NCI-H1048 (cell line): ENCODE measurements around the gene GPR15.
"Not testable (repeated sequence)": the region's sequence is repeated elsewhere in the genome, so short reads cannot be mapped to it uniquely, and the experiment has no call there.

ENCODE experiments used
- DNase-seq: peaks from one replicate; lab custom pipeline; 2025; lab: John Stamatoyannopoulos, UW

The GPR15 gene

DNA sequence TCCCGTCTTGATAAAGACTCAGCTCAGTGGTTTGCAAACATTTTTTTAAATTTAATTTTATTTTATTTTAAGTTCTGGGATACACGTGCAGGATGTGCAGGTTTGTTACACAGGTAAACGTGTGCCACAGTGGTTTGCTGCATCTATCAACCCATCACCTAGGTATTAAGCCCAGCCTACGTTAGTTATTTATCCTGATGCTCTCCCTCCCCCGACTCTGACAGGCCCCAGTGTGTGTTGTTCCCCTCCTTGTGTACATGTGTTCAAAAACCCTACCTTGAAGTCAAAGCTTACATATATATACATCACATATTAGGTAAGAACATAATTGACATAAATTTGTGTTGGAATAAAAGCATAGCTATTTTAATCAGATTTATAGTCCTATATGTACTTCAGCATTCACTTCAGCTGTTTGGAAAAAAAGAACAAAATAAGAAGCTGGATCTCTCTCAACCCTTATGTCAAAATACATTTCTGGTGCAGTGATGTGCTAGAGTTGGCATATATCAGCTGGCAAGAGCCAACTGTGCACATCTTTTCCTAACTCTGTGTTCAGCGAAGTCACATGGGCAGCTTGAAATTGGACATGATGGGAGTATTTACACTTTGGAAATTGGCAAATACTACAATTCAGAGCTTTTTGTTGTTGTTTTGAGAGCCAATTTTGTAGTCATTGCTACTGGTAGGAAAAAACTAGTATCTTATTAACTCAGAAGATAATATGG, 26.5 kb downstream of the GPR15 start:
- DNase-seq: no peak

DNA sequence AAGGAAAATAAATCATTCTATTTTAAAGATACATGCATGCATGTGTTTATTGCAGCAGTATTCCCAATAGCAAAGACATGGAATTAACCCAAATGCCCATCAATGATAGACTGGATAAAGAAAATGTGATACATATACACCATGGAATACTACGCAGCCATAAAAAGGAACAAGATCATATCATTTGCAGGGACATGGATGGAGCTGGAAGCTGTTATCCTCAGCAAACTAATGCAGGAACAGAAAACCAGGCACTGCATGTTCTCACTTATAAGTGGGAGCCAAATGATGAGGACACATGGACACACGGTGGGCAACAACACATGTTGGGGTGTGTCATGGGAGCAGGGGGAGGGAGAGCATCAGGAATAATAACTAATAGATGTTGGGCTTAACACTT, 28.0 kb downstream of the GPR15 start:
- not testable (repeated sequence) for DNase-seq

DNA sequence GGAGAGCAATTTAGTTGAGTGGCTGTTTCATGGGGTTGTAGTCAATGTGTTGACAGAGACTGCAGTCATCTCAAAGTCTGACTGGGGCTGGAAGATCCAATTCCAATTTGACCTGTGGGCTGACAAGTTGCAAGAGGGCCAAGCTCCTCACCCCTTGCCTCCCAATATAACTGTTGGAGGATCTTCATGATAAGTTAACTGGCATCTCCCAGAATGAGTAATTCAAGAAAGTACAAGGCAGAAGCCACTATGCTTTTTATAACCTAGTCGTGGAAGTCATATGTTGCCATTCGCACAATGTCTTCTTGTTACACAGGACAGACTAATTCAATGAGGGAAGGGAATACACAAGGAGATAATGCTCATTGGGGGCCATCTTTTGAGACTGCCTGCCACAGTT, 29.1 kb downstream of the GPR15 start:
- DNase-seq: no peak

DNA sequence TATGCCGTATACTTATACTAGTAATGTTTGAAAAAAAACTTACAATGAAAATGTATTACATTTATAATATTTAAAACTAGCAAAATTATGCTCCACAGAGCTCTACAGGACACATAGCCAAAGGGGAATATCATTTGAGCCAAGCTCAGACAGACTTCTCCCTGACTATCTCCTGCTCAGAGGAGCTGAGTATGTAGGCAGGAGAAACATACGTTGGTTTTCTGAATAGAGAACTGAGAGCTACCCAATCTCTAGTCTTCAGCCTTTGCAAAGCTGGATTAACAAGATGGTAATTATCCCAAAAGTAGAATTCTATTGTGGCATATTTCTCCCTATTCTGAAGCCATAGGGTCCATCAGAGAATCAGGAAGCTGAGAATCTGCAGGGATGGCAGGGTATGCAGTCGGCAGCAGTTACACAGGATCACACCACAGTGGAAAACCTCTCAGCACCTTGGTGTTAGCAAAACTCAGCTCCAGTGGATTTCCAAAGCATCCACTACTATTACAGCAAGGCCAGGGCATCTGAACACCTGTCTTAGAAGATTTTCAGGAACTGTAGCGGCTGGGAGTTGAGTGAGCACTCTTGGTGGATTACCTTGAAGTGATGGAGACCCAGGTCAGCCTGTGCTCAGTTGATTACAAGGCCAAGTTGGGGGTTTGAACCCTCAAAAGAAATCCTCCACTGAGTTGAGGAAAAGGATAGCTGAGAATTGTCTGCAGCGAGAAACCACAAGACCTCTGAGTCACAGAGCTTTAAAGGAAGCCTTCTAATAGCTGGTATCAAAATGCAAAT, 30.1 kb downstream of the GPR15 start:
- no peak for DNase-seq

DNA sequence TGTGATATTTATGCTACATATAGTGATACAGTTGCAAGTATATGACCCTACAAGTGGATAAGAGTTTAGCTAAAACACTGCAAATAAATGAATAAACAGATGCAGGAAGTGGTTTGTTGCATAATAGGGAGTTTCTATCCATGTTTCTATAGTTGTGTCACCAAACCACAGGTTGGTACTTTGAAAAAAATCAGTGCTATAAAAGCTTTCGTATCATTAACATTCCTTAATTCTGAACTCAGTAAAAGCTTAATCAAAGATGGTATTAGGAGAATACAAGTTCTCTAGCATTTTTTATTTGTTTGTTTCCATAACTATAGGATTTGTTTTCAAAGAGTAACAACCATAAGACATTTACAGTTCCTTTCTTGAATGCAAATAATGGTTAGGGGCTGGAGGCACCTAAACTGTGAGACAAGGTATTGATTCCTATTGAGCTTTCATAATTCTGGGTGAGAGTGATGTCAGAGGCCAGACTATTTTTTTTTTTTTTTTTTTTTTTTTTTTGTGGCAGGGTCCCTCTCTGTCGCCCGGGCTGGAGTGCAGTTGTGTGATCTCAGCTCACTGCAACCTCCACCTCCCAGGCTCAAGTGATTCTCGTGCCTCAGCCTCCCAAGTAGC, 32.0 kb downstream of the GPR15 start:
- DNase-seq: no peak

DNA sequence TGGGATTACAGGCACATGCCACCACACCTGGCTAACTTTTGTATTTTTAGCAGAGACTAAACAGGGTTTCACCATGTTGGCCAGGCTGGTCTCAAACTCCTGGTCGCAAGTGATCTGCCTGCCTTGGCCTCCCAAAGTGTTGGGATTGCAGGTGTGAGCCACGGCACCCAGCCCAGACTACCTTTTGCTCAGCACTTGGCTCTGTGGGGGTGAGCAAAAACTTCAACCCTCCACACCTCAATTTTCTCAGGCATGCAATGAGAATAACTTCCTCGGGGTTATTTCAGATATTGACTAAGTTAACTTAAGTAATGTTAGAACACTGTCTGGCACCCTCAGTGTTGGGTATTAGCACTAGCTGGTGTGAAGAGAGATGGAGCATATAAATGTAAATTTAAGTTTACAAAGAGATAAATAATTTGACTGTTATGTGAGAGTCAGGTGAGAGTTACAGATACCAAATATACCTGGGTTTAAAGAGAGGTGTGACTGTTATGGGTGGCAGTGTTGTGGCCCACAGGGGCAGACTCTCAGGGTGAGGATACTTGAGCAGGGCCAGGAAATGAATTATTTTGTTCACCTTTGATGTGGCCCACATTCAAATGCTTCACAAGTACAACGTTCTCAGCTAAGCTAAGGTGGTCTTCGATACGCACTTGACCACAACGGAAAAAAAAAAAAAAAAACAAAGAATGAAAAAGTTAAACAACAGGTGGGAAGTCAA, 32.7 kb downstream of the GPR15 start:
- no peak for DNase-seq

DNA sequence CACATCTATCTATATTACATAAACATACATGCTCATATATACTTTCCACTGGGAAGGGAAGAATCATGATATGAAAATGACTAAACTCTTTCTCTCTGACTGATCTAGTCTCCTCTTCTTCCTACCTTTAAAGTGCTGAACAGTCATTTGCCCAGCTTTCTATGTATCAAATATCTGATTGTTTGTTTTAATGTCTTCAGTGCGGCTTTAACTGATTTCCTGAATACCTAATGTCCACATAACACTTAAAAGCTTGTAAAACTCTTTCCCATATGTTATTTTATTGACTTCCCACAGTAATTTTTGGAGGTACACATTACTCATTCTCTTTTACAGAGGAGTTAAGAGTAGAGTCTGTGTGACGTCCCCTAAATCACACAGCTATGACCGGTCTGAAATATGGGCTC, 33.5 kb downstream of the GPR15 start:
- no peak for DNase-seq

DNA sequence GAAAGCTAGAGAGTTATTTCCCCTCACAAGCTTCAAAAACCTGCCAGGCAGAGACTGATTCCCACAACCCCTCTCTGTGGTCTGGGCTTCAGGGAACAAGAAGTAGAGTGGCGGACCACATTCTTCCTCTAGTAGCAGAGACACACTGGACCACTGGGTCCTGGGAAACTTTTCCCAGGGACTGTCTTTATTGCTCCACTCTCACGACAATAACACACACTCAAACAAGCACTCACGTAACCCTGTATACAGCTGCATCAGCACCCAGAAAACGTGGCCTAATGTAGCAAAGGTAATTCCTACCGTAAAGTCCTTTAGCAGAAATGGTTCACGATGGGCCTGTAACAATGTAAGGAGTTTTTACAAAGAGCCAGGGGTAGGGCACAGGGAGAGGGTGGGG, 34.1 kb downstream of the GPR15 start:
- DNase-seq: no peak

DNA sequence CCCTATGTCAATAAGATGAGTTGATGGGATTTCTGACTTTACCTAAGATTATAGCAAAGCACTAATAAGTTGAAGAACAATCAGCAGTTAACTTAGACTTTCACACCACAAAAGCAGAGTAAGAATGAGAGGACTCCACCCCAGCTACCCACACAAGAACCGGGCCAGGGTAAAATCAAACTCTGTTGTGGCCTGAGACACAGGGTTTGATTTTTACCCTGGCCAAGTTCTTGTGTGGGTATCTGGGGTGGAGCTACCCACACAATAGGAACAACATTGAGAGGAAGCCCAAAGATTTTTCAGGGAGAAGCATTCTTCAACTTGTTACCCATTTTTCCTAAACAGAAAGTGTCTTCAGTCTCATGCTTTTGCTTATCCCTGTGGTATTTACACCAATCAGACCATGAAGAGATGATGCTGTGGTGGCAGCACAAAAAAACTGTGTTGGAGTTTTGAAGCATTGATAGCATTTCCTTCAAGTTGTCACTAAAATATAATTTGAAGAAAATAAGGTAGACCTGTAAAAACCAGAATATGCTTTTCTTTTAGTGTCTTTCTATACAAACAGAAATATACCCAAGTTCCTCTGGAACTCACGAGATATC, 36.0 kb downstream of the GPR15 start:
- no peak for DNase-seq

DNA sequence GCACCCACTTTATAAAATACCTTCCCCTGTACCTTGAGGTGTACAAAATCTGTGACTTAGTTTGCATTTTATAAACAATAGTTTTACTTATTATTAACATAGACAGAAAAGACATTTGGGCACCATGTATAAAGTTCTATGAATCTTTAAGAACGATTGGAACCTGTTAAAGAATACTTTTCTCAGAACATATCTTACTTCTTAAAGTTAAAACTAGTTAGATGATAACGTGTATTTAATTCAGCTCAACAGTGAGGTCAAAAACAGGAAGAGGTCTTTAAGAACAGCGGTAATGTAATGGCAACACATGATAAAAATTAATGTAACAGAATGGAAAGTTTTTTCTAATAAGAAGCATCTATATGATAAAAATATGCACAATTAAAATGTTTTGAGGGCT, 36.6 kb downstream of the GPR15 start:
- no peak for DNase-seq

DNA sequence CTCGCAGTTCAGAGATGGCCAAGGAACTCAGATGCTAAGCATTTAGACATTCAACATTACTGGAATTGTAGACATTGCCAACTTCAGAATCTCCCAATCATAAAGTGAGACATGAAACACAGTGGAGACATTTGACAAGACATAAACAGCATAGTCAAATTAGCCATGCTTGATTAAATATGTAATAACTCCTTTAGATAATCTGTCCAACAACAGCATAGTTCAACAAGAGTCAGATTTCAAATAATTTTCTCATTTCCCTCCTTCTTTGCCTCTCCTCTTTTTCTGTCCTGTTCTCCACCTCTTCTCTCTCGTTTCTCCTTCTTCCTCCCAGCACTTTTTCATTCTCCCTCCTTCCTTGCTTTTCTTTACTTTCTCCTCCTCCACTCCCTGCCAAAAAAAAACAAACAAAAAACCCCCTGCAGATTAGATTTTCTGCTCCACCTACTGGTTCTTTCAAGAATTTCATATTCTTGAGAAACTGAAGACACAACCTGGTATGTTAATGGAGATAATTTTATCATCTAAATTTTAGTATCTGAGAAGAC, 41.5 kb downstream of the GPR15 start:
- DNase-seq: no peak

DNA sequence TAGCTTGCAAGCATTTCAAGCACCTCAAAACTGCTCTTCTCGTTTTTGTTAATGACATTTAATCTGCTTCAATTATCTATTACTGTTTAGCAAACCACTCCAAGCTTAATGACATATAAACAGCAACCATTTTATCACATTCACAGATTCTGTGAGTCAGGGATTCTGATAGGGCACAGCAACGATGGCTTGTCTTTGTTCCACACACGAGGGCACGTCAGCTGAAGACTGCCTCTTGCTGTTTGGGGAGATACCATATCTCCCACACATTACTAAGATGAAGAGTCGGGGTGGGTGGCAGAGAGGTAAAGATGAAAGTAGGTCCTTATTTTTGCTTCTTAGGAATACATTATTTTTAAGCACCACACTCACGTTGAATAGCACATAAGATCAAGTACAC, 42.4 kb downstream of the GPR15 start:
- no peak for DNase-seq

DNA sequence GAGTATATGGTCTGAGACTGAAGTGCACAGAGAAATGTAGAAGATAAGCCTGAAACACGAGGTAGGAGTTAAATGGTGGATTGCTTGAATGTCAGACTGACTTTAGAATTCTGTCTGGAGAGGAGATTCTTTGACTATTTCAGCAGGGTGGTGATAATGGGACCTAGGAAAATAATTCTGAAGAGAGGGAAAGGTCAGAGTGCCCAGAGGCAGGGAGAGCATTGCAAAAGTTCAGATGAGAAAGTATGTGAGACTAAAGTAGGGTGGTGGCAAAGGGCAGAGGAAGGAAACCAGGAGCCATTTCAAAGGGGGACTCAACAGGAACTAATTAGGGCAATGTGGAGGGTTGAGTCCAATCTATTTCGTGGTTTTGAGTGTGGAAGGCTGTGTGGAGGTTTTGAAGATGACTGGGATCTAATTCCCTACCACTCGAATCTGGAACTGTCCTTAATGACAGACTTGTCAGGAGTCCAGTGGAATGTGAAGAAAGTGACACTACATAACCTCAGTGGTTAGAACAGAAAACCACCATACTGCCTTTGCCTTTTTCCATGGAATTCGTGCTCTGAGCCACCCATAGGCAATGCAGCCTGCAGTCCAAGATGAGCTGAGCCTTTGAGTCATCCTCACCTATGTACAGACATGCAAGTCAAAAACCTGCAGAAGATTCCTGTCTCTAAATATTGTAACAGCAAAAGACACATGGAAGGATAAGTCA, 45.6 kb downstream of the GPR15 start:
- DNase-seq: no peak

DNA sequence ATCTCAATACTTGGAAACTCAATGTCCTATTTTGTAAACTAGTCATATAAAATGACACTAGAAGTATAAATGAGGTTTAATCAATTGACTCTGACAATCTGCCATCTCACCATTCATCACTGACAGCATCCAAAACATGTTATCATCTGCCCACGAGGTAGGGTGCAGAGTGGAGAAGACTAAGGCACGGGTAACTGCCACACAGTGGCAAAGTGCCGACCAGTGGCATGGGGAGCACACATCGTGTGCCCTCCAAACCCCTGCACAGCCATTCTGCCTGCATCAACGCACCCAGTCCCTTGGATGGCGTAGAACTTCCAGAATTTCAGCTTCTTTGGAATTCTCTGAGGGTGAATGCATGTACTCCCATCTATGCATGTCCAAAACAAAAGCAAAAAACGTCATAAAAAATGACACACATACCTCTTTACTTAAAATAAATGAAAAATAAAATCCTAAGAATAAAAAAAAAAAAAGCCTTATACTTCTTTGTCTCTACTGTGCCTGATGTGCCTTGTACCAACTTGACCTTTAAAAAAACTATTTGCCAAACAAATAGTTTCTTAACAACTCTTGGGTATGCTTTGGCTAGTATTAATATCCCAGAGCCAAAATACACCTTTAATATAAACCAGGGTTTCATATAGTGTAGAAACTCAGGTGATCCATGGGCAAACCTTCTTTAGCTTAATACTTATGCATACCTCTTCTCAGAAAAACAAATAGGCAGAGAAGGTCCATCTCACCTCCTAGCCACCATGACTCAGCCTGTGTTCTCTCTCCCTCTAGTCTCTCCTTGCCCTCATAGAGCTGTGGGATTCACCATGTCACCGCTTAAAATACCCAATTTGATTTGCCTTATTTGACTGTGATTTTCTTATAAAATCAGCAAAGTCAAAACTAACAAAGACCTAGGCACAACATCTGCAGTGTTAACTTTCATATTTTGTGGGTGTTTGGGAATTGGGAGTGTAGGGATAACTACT, 48.9 kb downstream of the GPR15 start:
- DNase-seq: no peak

DNA sequence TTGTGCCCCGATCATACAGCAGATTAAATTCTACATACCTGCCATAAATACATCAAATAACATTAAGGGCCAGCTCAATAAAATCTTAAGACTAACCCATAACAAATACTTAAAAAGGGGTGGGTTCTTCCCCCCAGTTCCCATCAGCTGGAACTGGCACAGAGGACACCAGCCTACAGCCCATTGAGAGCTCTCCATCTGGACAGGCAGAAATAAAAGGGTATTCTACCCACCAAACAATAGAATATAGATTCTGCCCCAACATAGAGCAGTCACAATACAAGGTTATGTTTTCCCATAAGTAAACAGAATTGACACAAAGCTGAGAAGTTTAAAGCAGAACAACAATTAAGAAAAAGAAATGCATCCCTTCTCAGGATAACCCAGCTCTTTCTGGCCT, 49.7 kb downstream of the GPR15 start:
- DNase-seq: no peak

DNA sequence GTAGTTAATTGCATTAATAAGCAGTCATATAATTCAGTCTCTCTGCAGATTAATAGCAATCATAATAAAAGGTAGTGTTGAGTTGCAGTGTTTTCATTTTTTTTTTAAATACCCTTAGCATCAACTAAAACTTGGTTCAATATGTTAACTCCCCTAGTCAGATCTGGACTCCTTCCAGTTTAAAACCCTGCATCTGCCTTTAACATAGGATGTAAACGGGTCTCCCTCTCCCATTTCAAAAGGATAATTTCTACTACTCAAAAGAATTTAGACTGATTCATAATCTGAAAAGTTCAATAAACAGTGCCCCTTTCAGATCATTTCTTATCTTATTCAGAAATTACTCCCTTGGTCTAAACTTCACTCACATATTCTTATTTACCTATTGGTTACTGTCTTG, 50.3 kb downstream of the GPR15 start:
- no peak for DNase-seq

DNA sequence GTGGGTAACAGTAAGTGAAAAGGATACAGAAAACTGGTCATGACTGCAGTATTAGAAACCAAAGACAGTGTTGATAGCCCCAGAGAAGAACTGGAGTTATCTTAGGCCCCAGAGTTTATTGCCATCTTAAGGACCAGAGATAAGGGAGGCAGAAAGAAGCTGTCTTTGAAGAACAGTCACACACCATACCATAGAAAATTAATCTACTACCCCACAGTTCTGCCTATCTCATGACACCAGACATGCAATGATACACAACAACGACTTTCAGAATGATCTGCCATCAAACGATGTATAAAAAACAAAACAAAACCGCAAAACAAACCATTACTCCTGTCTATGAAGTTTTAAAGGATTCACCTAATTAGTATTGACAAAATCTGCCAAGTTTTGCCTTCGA, 52.0 kb downstream of the GPR15 start:
- no peak for DNase-seq
